CD4-positive, alpha-beta memory T cell (primary cell): ENCODE measurements around the gene DPP8. TPM values are rescaled to one million over a fixed set of nuclear protein-coding genes. Genes with fewer than 3 reads are reported as not detected.

ENCODE experiments used
- CTCF ChIA-PET: fragments of 350-600 bp; sonication (Branson Sonifier 250); formaldehyde crosslinking; loops from one replicate; lab custom pipeline; 2021; ENCODE audit warnings: inconsistent platforms; ENCODE audit not compliant: partially characterized antibody; lab: Charles Lee
- POLR2A ChIA-PET: fragments of 350-600 bp; sonication (Branson Sonifier 250); formaldehyde crosslinking; loops from one replicate; lab custom pipeline; 2021; ENCODE audit not compliant: partially characterized antibody; lab: Charles Lee
- DNase-seq, 5 donors: peaks; one replicate each; pipeline versions ENCODE4 v3.0.0 to v3.0.0-alpha.2; 2020 to 2022; ENCODE audit warnings: mixed read lengths in 1 of 5
- H3K27ac ChIP-seq: one replicate; pipeline ENCODE4 v1.7.0; 2013; ENCODE audit warnings: low read depth, low read length
- H3K27me3 ChIP-seq: 2 replicates; pipeline ENCODE4 v1.7.0; 2013; ENCODE audit warnings: mild to moderate bottlenecking, low read length, moderate library complexity; ENCODE audit not compliant: insufficient read depth
- H3K36me3 ChIP-seq: 2 replicates; pipeline ENCODE4 v1.7.0; 2013; ENCODE audit warnings: mild to moderate bottlenecking, low read length, moderate library complexity; ENCODE audit not compliant: insufficient read depth
- H3K4me1 ChIP-seq: 2 replicates; pipeline ENCODE4 v1.7.0; 2013; ENCODE audit warnings: mild to moderate bottlenecking, low read length, moderate library complexity; ENCODE audit not compliant: insufficient read depth
- H3K4me3 ChIP-seq, 2 donors: one replicate each; pipeline ENCODE4 v1.7.0; 2013; ENCODE audit warnings: low read length in 2 of 2, mild to moderate bottlenecking in 1 of 2
- H3K9me3 ChIP-seq, 2 donors: one replicate each; pipeline ENCODE4 v1.7.0; 2013; ENCODE audit warnings: low read length in 2 of 2, control low read depth in 1 of 2; ENCODE audit not compliant: control insufficient read depth in 1 of 2
- H3K27ac Mint-ChIP-seq, 7 donors: one replicate each; pipeline ENCODE4 v1.8.0; 2020 to 2021; ENCODE audit warnings: mixed read lengths in 7 of 7, mild to moderate bottlenecking in 6 of 7, inconsistent platforms in 3 of 7, moderate library complexity in 3 of 7
- H3K27me3 Mint-ChIP-seq, 2 donors: one replicate each; pipeline ENCODE4 v1.8.0; 2020 to 2021; ENCODE audit warnings: mixed read lengths in 2 of 2
- H3K36me3 Mint-ChIP-seq, 2 donors: one replicate each; pipeline ENCODE4 v1.8.0; 2020 to 2021; ENCODE audit warnings: mixed read lengths in 2 of 2, inconsistent platforms in 1 of 2, mild to moderate bottlenecking in 1 of 2
- H3K4me1 Mint-ChIP-seq, 4 donors: one replicate each; pipeline ENCODE4 v1.8.0; 2020 to 2021; ENCODE audit warnings: mixed read lengths in 4 of 4, mild to moderate bottlenecking in 1 of 4
- H3K4me3 Mint-ChIP-seq, 8 donors: one replicate each; pipeline ENCODE4 v1.8.0; 2020 to 2021; ENCODE audit warnings: mixed read lengths in 8 of 8, mild to moderate bottlenecking in 7 of 8, moderate library complexity in 6 of 8, inconsistent platforms in 3 of 8
- H3K9me3 Mint-ChIP-seq, 8 donors: one replicate each; pipeline ENCODE4 v1.8.0; 2020 to 2021; ENCODE audit warnings: mixed read lengths in 8 of 8, mild to moderate bottlenecking in 5 of 8, inconsistent platforms in 3 of 8, moderate library complexity in 1 of 8
- intact Hi-C: fragments of 100-400 bp; cut with micrococcal nuclease; formaldehyde crosslinking; loops from one replicate; pipeline ENCODE4 v1.15.1; 2023
- polyA plus RNA-seq, 2 donors: library from polyadenylated mRNA; unstranded; fragments of 300-500 nt; fragmentation: Illumina TruSeq; gene quantifications; one replicate each; pipeline ENCODE4 v1.2.3, GENCODE V29; 2021
- total RNA-seq, 2 experiments: library from RNA; stranded (reverse); gene quantifications; one replicate each; pipeline ENCODE4 v1.2.3, GENCODE V29; 2021

The DPP8 gene
- total and polyA plus RNA-seq, 4 experiments from 2014 or later = 39.2 to 58.6 (median 52.8) TPM

- POLR2A ChIA-PET = no interaction called here
- Histone ChIP-seq H3K27me3 (no peaks in the 10 kb centered on the region), H3K9me3 (no peaks in the 10 kb centered on the region), H3K36me3 (no peaks in the 10 kb centered on the region), H3K27ac (no peak overlapping the region), H3K4me1 (no peaks in the 10 kb centered on the region), H3K4me3 (no peak overlapping the region)
- CTCF ChIA-PET = no interaction called here
- Mint-ChIP-seq H3K9me3 (no peaks in the 10 kb centered on the region), H3K4me3 (no peak overlapping the region), H3K4me1 (no peaks in the 10 kb centered on the region), H3K27me3 (peaks cover 0 to 3% of the 10 kb centered on the region in 2 donors), H3K36me3 (no peaks in the 10 kb centered on the region), H3K27ac (no peak overlapping the region)
- no peak for DNase-seq
- intact Hi-C loops = no loop called here
These were observed 85.8 kb downstream of the DPP8 start for GRCh38 chr15:65431731-65432130.

- peaks cover 11 to 20% (median 16%) of the 10 kb centered on the region in 4 donors for H3K4me1 Mint-ChIP-seq
- no peaks in the 10 kb centered on the region for H3K36me3 ChIP-seq
- no peaks in the 10 kb centered on the region for H3K9me3 ChIP-seq
- H3K4me1 ChIP-seq = peaks cover 9% of the 10 kb centered on the region
- H3K27me3 Mint-ChIP-seq = peaks cover 26 to 32% of the 10 kb centered on the region in 2 donors
- no peak overlapping the region for H3K4me3 ChIP-seq
- DNase-seq = no peak
- intact Hi-C loops = no loop called here
- ChIA-PET POLR2A (no interaction called here), CTCF (no interaction called here)
- H3K9me3 Mint-ChIP-seq = peaks cover 0 to 4% (median 0%) of the 10 kb centered on the region in 8 donors
- peaks cover 0 to 4% of the 10 kb centered on the region in 2 donors for H3K36me3 Mint-ChIP-seq
- H3K27ac Mint-ChIP-seq = no peak overlapping the region
- peaks cover 4% of the 10 kb centered on the region for H3K27me3 ChIP-seq
- no peak overlapping the region for H3K27ac ChIP-seq
- no peak overlapping the region for H3K4me3 Mint-ChIP-seq
These were observed 91.2 kb downstream of the DPP8 start for GRCh38 chr15:65426216-65426853.

- no peak overlapping the region for H3K27ac Mint-ChIP-seq
These were observed 92.8 kb downstream of the DPP8 start for GRCh38 chr15:65424683-65425082.

GRCh38 chr15:65423976-65424679 is 93.4 kb downstream of the DPP8 start:
- intact Hi-C loops = no loop called here
- Mint-ChIP-seq H3K27ac (no peak overlapping the region), H3K9me3 (peaks cover 0 to 4% (median 0%) of the 10 kb centered on the region in 8 donors), H3K4me1 (peaks cover 11 to 25% (median 16%) of the 10 kb centered on the region in 4 donors), H3K36me3 (peaks cover 0 to 4% of the 10 kb centered on the region in 2 donors), H3K27me3 (peaks cover 40 to 41% of the 10 kb centered on the region in 2 donors), H3K4me3 (peak overlapping the region in 7 of 8 donors; percentile 13 to 91 (median 74))
- DNase-seq = no peak
- H3K4me1 ChIP-seq = peaks cover 9% of the 10 kb centered on the region
- peaks cover 12% of the 10 kb centered on the region for H3K27me3 ChIP-seq
- no peak overlapping the region for H3K4me3 ChIP-seq
- H3K36me3 ChIP-seq = no peaks in the 10 kb centered on the region
- no peaks in the 10 kb centered on the region for H3K9me3 ChIP-seq
- ChIA-PET CTCF (no interaction called here), POLR2A (no interaction called here)
- no peak overlapping the region for H3K27ac ChIP-seq

More at GRCh38 chr15:65424683-65425082, 92.8 kb downstream of the DPP8 start:
- H3K4me3 Mint-ChIP-seq = peak overlapping the region in 1 of 8 donors; percentile 54
- Histone ChIP-seq H3K36me3 (no peaks in the 10 kb centered on the region), H3K27me3 (peaks cover 12% of the 10 kb centered on the region), H3K4me1 (peaks cover 9% of the 10 kb centered on the region), H3K27ac (no peak overlapping the region), H3K4me3 (no peak overlapping the region), H3K9me3 (no peaks in the 10 kb centered on the region)
- peaks cover 0 to 4% of the 10 kb centered on the region in 2 donors for H3K36me3 Mint-ChIP-seq
- H3K9me3 Mint-ChIP-seq = peaks cover 0 to 4% (median 0%) of the 10 kb centered on the region in 8 donors
- H3K4me1 Mint-ChIP-seq = peaks cover 11 to 25% (median 16%) of the 10 kb centered on the region in 4 donors
- CTCF ChIA-PET = no interaction called here
- H3K27me3 Mint-ChIP-seq = peaks cover 37 to 41% of the 10 kb centered on the region in 2 donors
- POLR2A ChIA-PET = no interaction called here
- intact Hi-C loops = no loop called here
- no peak for DNase-seq

DNA sequence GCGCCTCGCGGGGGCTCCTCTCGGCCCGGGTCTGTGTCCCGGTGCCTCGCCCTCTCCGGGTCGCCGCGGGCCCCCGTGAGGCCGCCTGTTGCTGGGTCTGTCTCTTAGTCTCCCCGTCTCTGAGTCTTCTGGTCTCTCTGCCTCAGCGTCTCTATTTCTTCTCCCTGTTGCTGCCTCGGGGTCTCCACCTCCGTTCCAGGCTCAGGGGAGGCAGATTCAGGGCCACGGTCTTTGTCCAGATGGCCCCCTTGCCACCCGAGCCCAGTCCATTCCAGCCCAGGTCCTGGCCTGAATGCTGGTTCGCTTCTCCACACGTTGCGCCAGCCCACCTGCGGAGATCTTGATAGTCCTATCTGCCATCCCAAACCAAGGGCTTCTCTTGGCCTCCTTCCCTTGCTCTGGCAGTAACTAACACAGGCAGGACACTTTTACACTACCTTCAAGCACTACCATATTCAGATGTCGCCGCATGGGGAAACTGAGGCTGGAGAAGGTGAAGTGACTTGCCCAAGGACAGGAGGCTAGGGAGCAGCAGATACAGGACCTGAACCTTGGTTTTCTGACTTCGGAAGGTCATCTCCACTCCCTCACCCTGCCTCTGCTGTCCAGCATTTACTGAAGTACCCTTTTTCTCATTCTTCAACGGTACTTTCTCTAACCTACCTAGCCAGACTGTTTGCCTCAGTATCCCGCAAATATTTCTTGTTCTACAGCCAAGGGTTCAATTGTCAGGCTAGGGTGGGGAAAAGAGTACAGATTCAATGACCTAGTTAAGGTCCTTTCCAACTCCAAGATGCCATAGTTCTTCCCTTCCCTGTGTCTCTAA is 94.1 kb downstream of the DPP8 start:
- DNase-seq = no peak
- H3K27ac ChIP-seq = no peak overlapping the region
- no peak overlapping the region for H3K4me3 ChIP-seq
- ChIA-PET CTCF (no interaction called here), POLR2A (no interaction called here)
- peaks cover 12% of the 10 kb centered on the region for H3K27me3 ChIP-seq
- Mint-ChIP-seq H3K27ac (peak overlapping the region in 1 of 7 donors; percentile 31), H3K9me3 (peaks cover 0 to 4% (median 0%) of the 10 kb centered on the region in 8 donors), H3K4me1 (peaks cover 11 to 25% (median 16%) of the 10 kb centered on the region in 4 donors), H3K4me3 (peak overlapping the region; percentile 72 to 91 (median 80)), H3K36me3 (peaks cover 0 to 4% of the 10 kb centered on the region in 2 donors), H3K27me3 (peaks cover 46% of the 10 kb centered on the region in 2 donors)
- peaks cover 9% of the 10 kb centered on the region for H3K4me1 ChIP-seq
- intact Hi-C loops = no loop called here
- H3K9me3 ChIP-seq = no peaks in the 10 kb centered on the region
- no peaks in the 10 kb centered on the region for H3K36me3 ChIP-seq

DNA sequence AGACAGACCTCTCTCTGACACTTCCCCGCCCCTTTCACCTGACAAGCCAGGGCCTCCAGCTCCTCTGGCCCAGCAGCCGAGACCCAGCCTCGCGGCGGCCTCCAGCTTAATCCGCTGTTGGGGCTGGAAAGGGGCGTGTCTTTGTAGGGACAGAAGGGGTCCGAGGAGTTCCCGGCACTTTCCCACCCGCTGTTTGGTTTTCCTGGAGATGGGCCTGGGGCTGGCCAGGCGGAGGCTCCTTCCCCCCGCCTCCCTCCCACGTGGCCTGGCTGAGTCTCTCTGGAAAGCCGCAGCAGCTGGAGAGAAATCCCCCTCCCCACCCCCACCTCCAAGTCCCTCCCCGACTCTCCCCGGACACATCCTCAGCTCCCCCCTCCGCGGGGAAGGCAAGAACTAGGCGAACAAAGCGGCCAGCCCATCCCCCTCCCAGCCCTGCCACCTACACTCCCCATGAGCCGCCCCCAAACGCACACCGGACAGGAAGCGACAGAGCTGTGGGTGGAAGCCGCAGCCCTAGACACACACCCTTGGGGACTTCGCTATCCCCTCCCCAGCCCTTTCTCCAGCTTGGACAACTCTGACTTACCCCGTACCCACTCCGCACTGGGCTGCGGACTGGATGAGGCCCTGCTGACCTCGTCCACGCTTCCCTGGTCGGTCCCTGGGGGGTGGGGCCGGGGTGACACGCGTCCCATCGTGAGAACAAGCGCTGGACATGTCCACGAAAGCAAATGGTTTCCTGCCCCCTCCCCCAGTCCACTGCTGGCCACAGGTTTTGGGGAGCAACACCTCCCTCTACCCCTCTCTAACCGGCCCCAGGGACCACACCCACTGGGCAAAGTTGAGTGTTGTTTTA is 95.9 kb downstream of the DPP8 start:
- Histone ChIP-seq H3K4me3 (no peak overlapping the region), H3K9me3 (no peaks in the 10 kb centered on the region), H3K4me1 (peaks cover 9% of the 10 kb centered on the region), H3K27me3 (peaks cover 12% of the 10 kb centered on the region), H3K27ac (no peak overlapping the region), H3K36me3 (no peaks in the 10 kb centered on the region)
- Mint-ChIP-seq H3K4me3 (peak overlapping the region; percentile 71 to 87 (median 81)), H3K27me3 (peaks cover 46 to 57% of the 10 kb centered on the region in 2 donors), H3K9me3 (peaks cover 0 to 4% (median 0%) of the 10 kb centered on the region in 8 donors), H3K27ac (no peak overlapping the region), H3K4me1 (peaks cover 11 to 25% (median 16%) of the 10 kb centered on the region in 4 donors), H3K36me3 (peaks cover 0 to 4% of the 10 kb centered on the region in 2 donors)
- ChIA-PET POLR2A (interaction anchor here (0.6 kb wide), 1 partner anchor 146 kb away, joined by 4 read pairs; no protein-coding TSS in a partner anchor), CTCF (interaction anchor here (1.4 to 1.8 kb wide), 3 partner anchors 19 to 103 kb away, joined by 3 to 10 read pairs (median 6); no protein-coding TSS in a partner anchor)
- intact Hi-C loops = no loop called here
- no peak for DNase-seq
